NCI-H1105 treated with DMSO at 0.1 percent for 48 hours (cell line): ENCODE data around the gene RANBP10.

Experiments
- DNase-seq: peaks from one replicate; lab custom pipeline; 2025; lab: John Stamatoyannopoulos, UW

RANBP10 gene

GRCh38 chr16:67676516-67676915 is 129.8 kb downstream of the RANBP10 start:
- no peak for DNase-seq

- DNase-seq: no peak
Measured at GRCh38 chr16:67675999-67676398, 130.4 kb downstream of the RANBP10 start.

- DNase-seq: no peak
Measured at GRCh38 chr16:67675579-67675935, 130.8 kb downstream of the RANBP10 start.

- DNase-seq: no peak
Measured at GRCh38 chr16:67674851-67675578, 131.3 kb downstream of the RANBP10 start.

- peak; percentile 28 for DNase-seq
Measured at GRCh38 chr16:67673712-67674580, 132.4 kb downstream of the RANBP10 start.
